ENCODE measurements around the gene BROX.

- peak; percentile 47 to 69 for TF ChIP-seq POLR2A (IDR thresholded peaks at IDR 0.05)
- TF ChIP-seq CTCF (IDR thresholded peaks at IDR 0.05 in 4 of 5, conservative IDR thresholded peaks at IDR 0.05 in 1 of 5) = peak in 2 of 5 experiments; percentile 29 to 44
Observed at GRCh38 chr1:222712253-222713090, at the start of gene BROX, which contains the start of gene AIDA.

All from gastrocnemius medialis (tissue), 4 donors.